ENCODE measurements around the gene RAP1A. TPM values are rescaled to one million over a fixed set of nuclear protein-coding genes. Genes with fewer than 3 reads are reported as not detected.

Gene RAP1A
- total and polyA plus RNA-seq, 4 donors = 14.2 to 31.4 (median 25.8) TPM

- Histone ChIP-seq H3K9me3 (ENCODE audit: control insufficient read depth in 4 of 4, low read length in 3 of 4) (no peaks in the 10 kb centered on the region), H3K27ac (ENCODE audit: low read depth in 1 of 2, low read length in 2 of 2) (peak overlapping the region; percentile 25 to 29), H3K4me1 (ENCODE audit: control insufficient read depth in 4 of 4, insufficient read depth in 4 of 4, low read length in 3 of 4) (peaks cover 0 to 15% (median 4%) of the 10 kb centered on the region in 4 donors), H3K36me3 (ENCODE audit: control insufficient read depth in 4 of 4, insufficient read depth in 3 of 4, low read depth in 1 of 4, low read length in 3 of 4) (no peaks in the 10 kb centered on the region), H3K9ac (ENCODE audit: low read depth in 1 of 2, low read length in 2 of 2) (peak overlapping the region in 1 of 2 donors; percentile 33), H3K27me3 (ENCODE audit: control insufficient read depth in 4 of 4, insufficient read depth in 4 of 4, low read length in 3 of 4) (no peaks in the 10 kb centered on the region), H3K4me3 (ENCODE audit: low read depth in 1 of 3, low read length in 3 of 3) (no peak overlapping the region)
- no peak for DNase-seq (ENCODE audit: low spot score)
- 67% methylated on average over 5 of the region's 5 CpGs for WGBS
- TF ChIP-seq TAF1 (conservative IDR thresholded peaks at IDR 0.05) (no peak), FOXA2 (IDR thresholded peaks at IDR 0.05) (no peak), GABPA (IDR thresholded peaks at IDR 0.05 in 1 of 2, conservative IDR thresholded peaks at IDR 0.05 in 1 of 2) (no peak), HNF4A (conservative IDR thresholded peaks at IDR 0.05) (no peak), RAD21 (IDR thresholded peaks at IDR 0.05) (no peak), JUND (IDR thresholded peaks at IDR 0.05) (no peak)
Measured at GRCh38 chr1:111593403-111594305, 25.9 kb upstream of the RAP1A start.

GRCh38 chr1:111594306-111594693 is 25.3 kb upstream of the RAP1A start:
- no peak for TF ChIP-seq CTCF (IDR thresholded peaks at IDR 0.05; ENCODE audit: low read depth, low read length, missing input control)
- Histone ChIP-seq H3K27me3 (ENCODE audit: control insufficient read depth in 4 of 4, insufficient read depth in 4 of 4, low read length in 3 of 4) (no peaks in the 10 kb centered on the region), H3K36me3 (ENCODE audit: control insufficient read depth in 4 of 4, insufficient read depth in 3 of 4, low read depth in 1 of 4, low read length in 3 of 4) (no peaks in the 10 kb centered on the region), H3K4me3 (ENCODE audit: low read depth in 1 of 3, low read length in 3 of 3) (no peak overlapping the region), H3K4me1 (ENCODE audit: control insufficient read depth in 4 of 4, insufficient read depth in 4 of 4, low read length in 3 of 4) (peaks cover 0 to 15% (median 5%) of the 10 kb centered on the region in 4 donors), H3K27ac (ENCODE audit: low read depth in 1 of 2, low read length in 2 of 2) (no peak overlapping the region), H3K9me3 (ENCODE audit: control insufficient read depth in 4 of 4, low read length in 3 of 4) (no peaks in the 10 kb centered on the region), H3K9ac (ENCODE audit: low read depth in 1 of 2, low read length in 2 of 2) (no peak overlapping the region)
- DNase-seq (ENCODE audit: low spot score) = no peak
- 83% methylated on average over 4 of the region's 4 CpGs for WGBS

GRCh38 chr1:111595807-111596206 is 23.8 kb upstream of the RAP1A start:
- Histone ChIP-seq H3K4me1 (ENCODE audit: control insufficient read depth in 4 of 4, insufficient read depth in 4 of 4, low read length in 3 of 4) (peaks cover 0 to 15% (median 5%) of the 10 kb centered on the region in 4 donors), H3K27ac (ENCODE audit: low read depth in 1 of 2, low read length in 2 of 2) (no peak overlapping the region)
- DNase-seq (ENCODE audit: low spot score) = no peak
- TF ChIP-seq HNF4G (IDR thresholded peaks at IDR 0.05) = no peak
- TF ChIP-seq GABPA (IDR thresholded peaks at IDR 0.05 in 1 of 2, conservative IDR thresholded peaks at IDR 0.05 in 1 of 2) = no peak
- no peak for TF ChIP-seq JUND (IDR thresholded peaks at IDR 0.05)
- no peak for TF ChIP-seq YY1 (IDR thresholded peaks at IDR 0.05)
- TF ChIP-seq FOXA2 (IDR thresholded peaks at IDR 0.05) = no peak
- no peak for TF ChIP-seq CTCF (IDR thresholded peaks at IDR 0.05; ENCODE audit: low read depth, low read length, missing input control)
- no peak for TF ChIP-seq REST (IDR thresholded peaks at IDR 0.05)
- no peak for TF ChIP-seq RAD21 (IDR thresholded peaks at IDR 0.05)
- TF ChIP-seq NR2F2 (IDR thresholded peaks at IDR 0.05) = no peak
- TF ChIP-seq TAF1 (conservative IDR thresholded peaks at IDR 0.05) = no peak
- TF ChIP-seq SP1 (IDR thresholded peaks at IDR 0.05) = no peak
- no peak for TF ChIP-seq HNF4A (conservative IDR thresholded peaks at IDR 0.05)
- no peak for TF ChIP-seq ZBTB33 (IDR thresholded peaks at IDR 0.05)
- no peak for TF ChIP-seq ATF3 (IDR thresholded peaks at IDR 0.05)
- TF ChIP-seq FOXA1 (IDR thresholded peaks at IDR 0.05) = no peak
- no peak for TF ChIP-seq EGR1 (IDR thresholded peaks at IDR 0.05; ENCODE audit: low read depth in 2 of 2)

More at GRCh38 chr1:111595807-111596206, 23.8 kb upstream of the RAP1A start:
- Histone ChIP-seq H3K27me3 (ENCODE audit: control insufficient read depth in 4 of 4, insufficient read depth in 4 of 4, low read length in 3 of 4) (no peaks in the 10 kb centered on the region), H3K9ac (ENCODE audit: low read depth in 1 of 2, low read length in 2 of 2) (no peak overlapping the region), H3K9me3 (ENCODE audit: control insufficient read depth in 4 of 4, low read length in 3 of 4) (no peaks in the 10 kb centered on the region), H3K4me3 (ENCODE audit: low read depth in 1 of 3, low read length in 3 of 3) (no peak overlapping the region), H3K36me3 (ENCODE audit: control insufficient read depth in 4 of 4, insufficient read depth in 3 of 4, low read depth in 1 of 4, low read length in 3 of 4) (no peaks in the 10 kb centered on the region)
- 97% methylated on average over 1 of the region's 1 CpG for WGBS

All from liver (tissue), 9 donors.